Endodermal cell (in vitro differentiated cells): ENCODE measurements around the gene HUS1. TPM values are rescaled to one million over a fixed set of nuclear protein-coding genes. Genes with fewer than 3 reads are reported as not detected.

Source experiments
- DNase-seq: peaks from one replicate; pipeline ENCODE4 v3.0.0-alpha.2; 2017
- H3K27ac ChIP-seq: 2 replicates; pipeline ENCODE4 v1.5.1; 2013; ENCODE audit warnings: mild to moderate bottlenecking, low read depth, low read length, moderate library complexity
- H3K27me3 ChIP-seq: 2 replicates; pipeline ENCODE4 v1.6.1; 2013; ENCODE audit warnings: mild to moderate bottlenecking, low read length, moderate library complexity; ENCODE audit not compliant: insufficient read depth, control insufficient read depth, poor library complexity, severe bottlenecking
- H3K36me3 ChIP-seq: 2 replicates; pipeline ENCODE4 v1.7.0; 2013; ENCODE audit warnings: mild to moderate bottlenecking, low read length, moderate library complexity; ENCODE audit not compliant: control insufficient read depth, insufficient read depth
- H3K4me1 ChIP-seq: one replicate; pipeline ENCODE4 v1.7.0; 2013; ENCODE audit warnings: low read length; ENCODE audit not compliant: control insufficient read depth, insufficient read depth
- H3K4me3 ChIP-seq: 2 replicates; pipeline ENCODE4 v1.5.1; 2013; ENCODE audit warnings: mild to moderate bottlenecking, low read length, moderate library complexity
- H3K9ac ChIP-seq: 2 replicates; pipeline ENCODE4 v1.6.1; 2013; ENCODE audit warnings: mild to moderate bottlenecking, low read length, moderate library complexity; ENCODE audit not compliant: poor library complexity, severe bottlenecking; ENCODE audit errors: extremely low read depth
- H3K9me3 ChIP-seq: 2 replicates; pipeline ENCODE4 v1.6.1; 2013; ENCODE audit warnings: mild to moderate bottlenecking, low read length, moderate library complexity; ENCODE audit not compliant: control insufficient read depth
- H3K27ac Mint-ChIP-seq: 2 replicates; pipeline ENCODE4 v1.8.0; 2020; ENCODE audit warnings: mixed read lengths
- H3K27me3 Mint-ChIP-seq: 2 replicates; pipeline ENCODE4 v1.8.0; 2021; ENCODE audit warnings: mild to moderate bottlenecking, mixed read lengths; ENCODE audit not compliant: insufficient read depth
- H3K36me3 Mint-ChIP-seq: 2 replicates; pipeline ENCODE4 v1.8.0; 2020; ENCODE audit warnings: low read depth, mixed read lengths
- H3K4me1 Mint-ChIP-seq: 2 replicates; pipeline ENCODE4 v1.8.0; 2020; ENCODE audit warnings: mixed read lengths
- H3K4me3 Mint-ChIP-seq: 2 replicates; pipeline ENCODE4 v1.8.0; 2020; ENCODE audit warnings: mild to moderate bottlenecking, moderate library complexity, mixed read lengths
- H3K9me3 Mint-ChIP-seq: 2 replicates; pipeline ENCODE4 v1.8.0; 2020; ENCODE audit warnings: mild to moderate bottlenecking, mixed read lengths
- WGBS, 2 experiments: methylation state at CpG; one replicate each; pipeline versions ENCODE4 v1.1.5 to v1.1.7; 2013; ENCODE audit warnings: missing lambda C conversion rate in 2 of 2, mixed read lengths in 1 of 2; ENCODE audit not compliant: insufficient coverage in 1 of 2, insufficient read length in 1 of 2; 5-methylcytosine and 5-hydroxymethylcytosine counted together
- total RNA-seq, 2 donors: library from RNA; stranded (reverse); fragmentation: NEBNext Ultra II Directional in 1 of 2; extraction: Animal tissue kit (Norgen Biotek cat#: 25700) in 1 of 2; gene quantifications; 2 replicates in 1 of 2; 3 replicates in 1 of 2; pipeline ENCODE4 v1.2.1, GENCODE V29; 2021
- TF ChIP-seq, protein P1 (sequence below): fragments of 200-600 bp; sonication (generic); conservative IDR thresholded peaks from 2 replicates; pipeline ENCODE4 v1.5.0; 2021; ENCODE audit warnings: antibody characterized with exemption, mild to moderate bottlenecking

The HUS1 gene
- total RNA-seq, 2 donors from 2014 or later = 37.0 to 42.5 TPM

DNA sequence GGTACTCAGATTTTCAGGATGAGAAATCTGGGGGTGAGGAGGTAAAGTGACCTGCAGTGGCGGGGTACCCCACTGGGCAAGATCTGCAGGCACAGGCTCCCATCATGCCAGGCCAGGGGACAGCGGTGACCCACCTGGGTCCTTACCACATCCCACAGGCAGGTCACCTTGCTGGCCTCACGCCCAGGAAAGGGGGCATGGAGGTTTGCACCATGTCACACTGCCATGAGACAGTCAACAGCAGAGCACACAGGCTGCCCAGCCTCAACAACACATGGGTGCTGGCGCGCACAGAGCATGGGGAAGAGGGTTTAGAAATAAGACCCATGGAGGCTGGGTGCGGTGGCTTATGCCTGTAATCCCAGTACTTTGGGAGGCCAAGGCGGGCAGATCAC lies 32.1 kb downstream of the HUS1 start:
- Mint-ChIP-seq H3K27ac (peak overlapping the region; percentile 10), H3K4me3 (no peak overlapping the region), H3K4me1 (peaks cover 31% of the 10 kb centered on the region), H3K36me3 (no peaks in the 10 kb centered on the region), H3K9me3 (no peaks in the 10 kb centered on the region), H3K27me3 (peaks cover 6% of the 10 kb centered on the region)
- Histone ChIP-seq H3K4me3 (no peak overlapping the region), H3K9me3 (no peaks in the 10 kb centered on the region), H3K4me1 (peaks cover 5% of the 10 kb centered on the region), H3K27me3 (no peaks in the 10 kb centered on the region), H3K9ac (no peak overlapping the region), H3K36me3 (no peaks in the 10 kb centered on the region), H3K27ac (no peak overlapping the region)
- no peak for DNase-seq
- WGBS, 2 experiments = 86 to 92% methylated on average over 4 to 7 of the region's 7 CpGs
- TF ChIP-seq, protein P1, sequence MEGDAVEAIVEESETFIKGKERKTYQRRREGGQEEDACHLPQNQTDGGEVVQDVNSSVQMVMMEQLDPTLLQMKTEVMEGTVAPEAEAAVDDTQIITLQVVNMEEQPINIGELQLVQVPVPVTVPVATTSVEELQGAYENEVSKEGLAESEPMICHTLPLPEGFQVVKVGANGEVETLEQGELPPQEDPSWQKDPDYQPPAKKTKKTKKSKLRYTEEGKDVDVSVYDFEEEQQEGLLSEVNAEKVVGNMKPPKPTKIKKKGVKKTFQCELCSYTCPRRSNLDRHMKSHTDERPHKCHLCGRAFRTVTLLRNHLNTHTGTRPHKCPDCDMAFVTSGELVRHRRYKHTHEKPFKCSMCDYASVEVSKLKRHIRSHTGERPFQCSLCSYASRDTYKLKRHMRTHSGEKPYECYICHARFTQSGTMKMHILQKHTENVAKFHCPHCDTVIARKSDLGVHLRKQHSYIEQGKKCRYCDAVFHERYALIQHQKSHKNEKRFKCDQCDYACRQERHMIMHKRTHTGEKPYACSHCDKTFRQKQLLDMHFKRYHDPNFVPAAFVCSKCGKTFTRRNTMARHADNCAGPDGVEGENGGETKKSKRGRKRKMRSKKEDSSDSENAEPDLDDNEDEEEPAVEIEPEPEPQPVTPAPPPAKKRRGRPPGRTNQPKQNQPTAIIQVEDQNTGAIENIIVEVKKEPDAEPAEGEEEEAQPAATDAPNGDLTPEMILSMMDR = no peak

GRCh38 chr7:47946581-47947354 lies 32.6 kb downstream of the HUS1 start:
- Mint-ChIP-seq H3K9me3 (no peaks in the 10 kb centered on the region), H3K4me3 (no peak overlapping the region), H3K27me3 (peaks cover 6% of the 10 kb centered on the region), H3K36me3 (no peaks in the 10 kb centered on the region), H3K27ac (no peak overlapping the region), H3K4me1 (peaks cover 27% of the 10 kb centered on the region)
- no peak overlapping the region for H3K4me3 ChIP-seq
- 93 to 94% methylated on average over 7 of the region's 7 CpGs for WGBS, 2 experiments
- no peak overlapping the region for H3K27ac ChIP-seq
- no peak overlapping the region for H3K9ac ChIP-seq
- no peaks in the 10 kb centered on the region for H3K36me3 ChIP-seq
- no peaks in the 10 kb centered on the region for H3K27me3 ChIP-seq
- no peaks in the 10 kb centered on the region for H3K4me1 ChIP-seq
- no peak for DNase-seq
- H3K9me3 ChIP-seq = no peaks in the 10 kb centered on the region
- TF ChIP-seq, protein P1 = no peak

GRCh38 chr7:47945261-47946015 lies 34.0 kb downstream of the HUS1 start:
- H3K9me3 Mint-ChIP-seq = no peaks in the 10 kb centered on the region
- WGBS, 2 experiments = 33 to 58% methylated on average over 3 to 8 of the region's 8 CpGs
- peaks cover 6% of the 10 kb centered on the region for H3K27me3 Mint-ChIP-seq
- TF ChIP-seq, protein P1 = peak; percentile 91
- Histone ChIP-seq H3K9me3 (no peaks in the 10 kb centered on the region), H3K4me3 (no peak overlapping the region), H3K27ac (no peak overlapping the region), H3K36me3 (no peaks in the 10 kb centered on the region), H3K4me1 (no peaks in the 10 kb centered on the region), H3K9ac (no peak overlapping the region), H3K27me3 (no peaks in the 10 kb centered on the region)
- no peak overlapping the region for H3K27ac Mint-ChIP-seq
- no peaks in the 10 kb centered on the region for H3K36me3 Mint-ChIP-seq
- H3K4me1 Mint-ChIP-seq = peaks cover 16% of the 10 kb centered on the region
- peak; percentile 91 for DNase-seq
- H3K4me3 Mint-ChIP-seq = no peak overlapping the region
